Measurements from ENCODE around the gene RGS11. TPM values are rescaled to one million over a fixed set of nuclear protein-coding genes. Genes with fewer than 3 reads are reported as not detected.
A peak's percentile ranks its signal among the peaks of the same experiment; 100 is the strongest.

The RGS11 gene
- total RNA-seq (not detected), polyA plus RNA-seq (not detected), total RNA-seq (0 to 0.25 (median 0) reads per million in 6 experiments)

DNA sequence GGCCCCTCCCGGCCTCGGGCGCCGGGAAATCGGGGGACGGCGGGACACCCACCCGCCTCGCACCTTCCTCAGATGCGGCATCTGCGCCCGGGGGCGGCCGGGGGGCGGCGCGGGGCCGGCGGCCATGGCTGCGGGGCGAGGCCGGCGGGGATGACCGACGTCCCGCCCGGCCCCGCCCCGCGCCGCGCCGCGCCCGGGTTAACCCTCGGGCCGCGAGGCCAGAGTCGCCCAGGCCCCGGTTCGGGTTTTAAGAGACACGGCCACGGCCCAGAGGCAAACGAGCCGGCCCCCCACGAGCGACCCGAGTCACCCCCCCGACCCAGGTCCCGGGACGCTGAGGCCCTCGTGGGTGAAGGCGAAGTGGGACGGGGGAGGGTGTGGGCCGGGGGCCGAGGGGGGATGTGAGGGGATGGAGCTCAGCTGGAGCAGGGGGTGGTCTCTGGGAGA lies at the start of gene RGS11:
RGS11 (minus strand) TSS at position 159 of the 447 bp plus-strand sequence; CDS start at position 126, 33 bp downstream.
- peaks cover 0 to 33% (median 16%) of the 10 kb centered on the region in 5 donors for H3K27me3 Mint-ChIP-seq
- H3K9me3 Mint-ChIP-seq = no peaks in the 10 kb centered on the region
- POLR2A ChIA-PET = no interaction called here
- no peaks in the 10 kb centered on the region for H3K36me3 Mint-ChIP-seq
- H3K27ac Mint-ChIP-seq = peak within 1 kb of the TSS in 1 of 10 donors; percentile 62
- peak within 1 kb of the TSS; percentile 56 to 79 (median 69) for H3K4me3 Mint-ChIP-seq
- ATAC-seq = no peak
- peaks cover 5 to 17% (median 9%) of the 10 kb centered on the region in 4 donors for H3K4me1 Mint-ChIP-seq
- no peak for DNase-seq

DNA sequence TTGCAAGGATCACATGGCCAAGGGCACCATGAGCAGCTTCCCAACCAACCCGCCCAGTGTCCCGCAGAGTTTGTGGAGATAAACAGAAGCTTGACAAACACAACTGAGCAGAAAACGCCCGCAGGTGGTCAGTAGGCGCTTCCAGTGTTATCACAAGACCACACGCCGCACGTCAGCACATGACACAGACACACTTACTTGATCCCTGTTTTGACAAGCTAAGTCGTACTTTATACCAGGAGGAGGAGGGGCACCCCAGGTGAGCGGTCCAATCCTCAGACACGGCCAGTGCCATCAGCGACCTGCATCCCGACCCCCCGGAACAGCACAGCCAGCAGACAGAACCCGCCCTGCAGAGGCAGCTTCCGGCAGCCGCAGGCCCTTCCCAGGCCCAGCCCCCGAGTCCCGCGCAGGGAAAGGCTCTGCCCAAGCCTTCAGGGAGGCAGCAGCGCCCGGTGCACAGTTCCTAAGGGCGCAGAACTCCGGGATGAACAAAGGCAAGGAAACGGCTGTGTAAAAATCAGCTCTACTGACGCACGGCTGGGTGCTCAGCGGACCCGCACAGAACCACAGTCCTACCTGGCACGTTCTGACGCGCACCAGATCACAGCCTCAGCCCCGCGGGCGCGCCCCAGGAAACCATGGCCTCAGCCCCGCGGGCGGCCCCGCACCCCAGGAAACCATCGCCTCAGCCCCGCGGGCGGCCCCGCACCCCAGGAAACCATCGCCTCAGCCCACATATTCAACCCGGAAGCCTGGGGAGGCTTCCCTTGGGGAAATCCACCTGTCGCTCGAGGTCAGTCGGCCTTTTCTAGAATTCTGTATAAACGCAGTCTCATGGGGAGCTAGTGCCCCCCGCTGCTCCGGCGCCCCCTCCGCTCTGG lies 48.9 kb upstream of the RGS11 start:
- ATAC-seq = peak; percentile 83 to 88

DNA sequence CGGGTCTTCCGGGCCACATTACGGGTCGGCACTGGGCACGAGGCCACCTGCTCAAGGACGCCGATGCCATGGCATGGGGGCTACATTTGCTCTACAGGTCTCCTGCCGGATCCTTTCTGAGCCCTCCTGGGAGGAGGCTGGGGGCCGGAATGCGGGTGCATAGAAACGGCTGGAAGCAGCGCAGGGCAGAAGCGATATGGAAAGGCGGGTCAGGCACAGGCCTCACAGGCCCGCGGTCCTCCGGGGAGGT lies 48.4 kb upstream of the RGS11 start:
- H3K27me3 Mint-ChIP-seq = peaks cover 0 to 3% (median 0%) of the 10 kb centered on the region in 5 donors
- peaks cover 29 to 80% (median 70%) of the 10 kb centered on the region in 4 donors for H3K4me1 Mint-ChIP-seq
- POLR2A ChIA-PET = interaction anchor here (0.7 to 1.8 kb wide), 8 partner anchors 19 to 95 kb away, joined by 4 to 7 read pairs (median 4); partner anchors contain the start of genes AXIN1, FAM234A and LUC7L
- ATAC-seq (no peak), DNase-seq (no peak)
- H3K9me3 Mint-ChIP-seq = peaks cover 0 to 3% (median 0%) of the 10 kb centered on the region in 9 donors
- H3K36me3 Mint-ChIP-seq = peaks cover 0 to 5% (median 5%) of the 10 kb centered on the region in 3 donors
- H3K27ac Mint-ChIP-seq = peak overlapping the region; percentile 74 to 98 (median 96)
- peak overlapping the region; percentile 73 to 88 (median 81) for H3K4me3 Mint-ChIP-seq

More for the DNA sequence above, 48.9 kb upstream of the RGS11 start:
- H3K4me3 Mint-ChIP-seq = peak overlapping the region; percentile 73 to 88 (median 81)
- H3K4me1 Mint-ChIP-seq = peaks cover 26 to 77% (median 66%) of the 10 kb centered on the region in 4 donors
- H3K27ac Mint-ChIP-seq = peak overlapping the region; percentile 70 to 98 (median 96)
- H3K9me3 Mint-ChIP-seq = peaks cover 0 to 3% (median 0%) of the 10 kb centered on the region in 9 donors
- DNase-seq = peak; percentile 54 to 94 (median 88)
- peaks cover 0 to 3% (median 0%) of the 10 kb centered on the region in 5 donors for H3K27me3 Mint-ChIP-seq
- H3K36me3 Mint-ChIP-seq = peaks cover 0 to 3% (median 2%) of the 10 kb centered on the region in 3 donors
- POLR2A ChIA-PET = interaction anchor here (0.6 to 1.8 kb wide), 16 partner anchors 11 to 222 kb away, joined by 3 to 7 read pairs (median 4); partner anchors contain the start of genes AXIN1, FAM234A and LUC7L

DNA sequence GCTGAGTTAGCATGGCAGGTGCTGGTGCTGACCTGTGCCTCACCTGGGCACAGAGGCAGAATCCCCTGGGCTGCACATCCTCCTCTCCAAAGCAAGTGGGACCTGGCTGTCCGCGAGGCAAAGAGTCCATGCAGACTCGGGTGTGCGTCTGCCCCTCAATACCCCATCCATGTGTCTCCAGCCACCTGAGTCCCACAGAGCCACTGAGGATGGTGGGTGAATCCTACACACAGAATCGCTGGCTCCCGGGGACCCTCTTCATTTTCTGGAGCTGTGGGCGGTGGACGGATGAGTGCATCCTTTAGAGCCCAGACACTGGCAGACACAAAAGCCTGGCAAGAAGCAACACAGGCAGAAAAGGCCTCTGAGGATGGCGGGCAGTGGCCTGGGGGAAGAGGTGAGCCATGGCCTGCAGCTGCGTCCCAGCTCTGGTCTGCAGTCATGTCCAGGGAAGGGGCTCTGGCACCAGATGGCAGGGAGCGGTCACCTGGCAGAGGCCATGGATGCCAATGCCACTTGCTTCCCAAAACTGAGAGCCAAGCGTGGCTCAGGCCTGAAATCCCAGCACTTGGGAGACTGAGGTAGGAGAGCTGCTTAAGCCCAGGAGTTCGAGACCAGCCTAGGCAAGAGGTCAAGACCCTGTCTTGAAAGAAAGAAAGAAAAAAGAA lies 46.9 kb upstream of the RGS11 start:
- peaks cover 0 to 3% (median 0%) of the 10 kb centered on the region in 5 donors for H3K27me3 Mint-ChIP-seq
- H3K4me3 Mint-ChIP-seq = peak overlapping the region in 7 of 10 donors; percentile 10 to 76 (median 45)
- H3K9me3 Mint-ChIP-seq = peaks cover 0 to 3% (median 0%) of the 10 kb centered on the region in 9 donors
- no peak for DNase-seq
- POLR2A ChIA-PET = interaction anchor here (0.6 to 1.7 kb wide), 3 partner anchors 17 to 32 kb away, joined by 3 to 5 read pairs (median 3); partner anchors contain the start of gene AXIN1
- ATAC-seq = no peak
- H3K36me3 Mint-ChIP-seq = peaks cover 0 to 13% (median 8%) of the 10 kb centered on the region in 3 donors
- peaks cover 35 to 87% (median 76%) of the 10 kb centered on the region in 4 donors for H3K4me1 Mint-ChIP-seq
- H3K27ac Mint-ChIP-seq = peak overlapping the region in 9 of 10 donors; percentile 75 to 98 (median 96)

DNA sequence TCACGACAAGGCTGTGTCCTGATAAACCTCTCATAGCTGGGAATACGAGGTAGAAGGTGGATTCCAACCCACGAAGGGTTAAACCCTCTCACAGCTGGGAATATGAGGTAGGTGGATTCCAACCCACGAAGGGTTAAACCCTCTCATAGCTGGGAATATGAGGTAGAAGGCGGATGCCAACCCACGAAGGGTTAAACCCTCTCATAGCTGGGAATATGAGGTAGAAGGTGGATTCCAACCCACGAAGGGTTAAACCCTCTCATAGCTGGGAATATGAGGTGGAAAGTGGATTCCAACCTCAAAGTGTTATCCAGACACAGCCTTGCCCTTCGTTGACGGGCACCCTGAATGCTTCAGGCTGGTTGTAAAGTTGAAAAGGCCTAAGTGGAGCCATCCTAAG lies 45.8 kb upstream of the RGS11 start:
- no peak for ATAC-seq
- Mint-ChIP-seq H3K4me3 (peak overlapping the region in 6 of 10 donors; percentile 22 to 70 (median 34)), H3K27ac (peak overlapping the region; percentile 75 to 98 (median 93)), H3K36me3 (peaks cover 0 to 18% (median 8%) of the 10 kb centered on the region in 3 donors), H3K9me3 (peaks cover 0 to 3% (median 0%) of the 10 kb centered on the region in 9 donors), H3K27me3 (peaks cover 0 to 3% (median 0%) of the 10 kb centered on the region in 5 donors), H3K4me1 (peaks cover 36 to 84% (median 75%) of the 10 kb centered on the region in 4 donors)
- peak in 1 of 10 donors; percentile 23 for DNase-seq
- POLR2A ChIA-PET = interaction anchor here (0.8 to 1.7 kb wide), 3 partner anchors 31 to 92 kb away, joined by 3 to 5 read pairs (median 4); partner anchors contain the start of gene AXIN1

DNA sequence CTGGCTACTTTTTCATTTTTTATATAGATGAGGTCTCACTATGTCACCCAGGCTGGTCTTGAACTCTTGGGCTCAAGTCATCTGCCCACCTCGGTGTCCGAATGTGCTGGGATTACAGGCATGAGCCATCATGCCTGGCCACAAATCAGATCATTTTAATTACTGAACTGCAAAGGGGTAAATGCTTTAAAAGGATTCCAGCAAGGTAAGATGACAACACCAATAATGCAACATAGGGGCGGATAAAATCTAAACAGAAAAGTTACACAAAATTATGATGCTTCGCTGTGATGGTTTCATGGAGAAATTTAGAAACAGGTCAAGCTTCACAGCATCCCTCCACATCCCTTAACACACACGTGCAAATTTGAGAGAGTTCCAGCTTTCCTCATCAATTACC lies 44.5 kb upstream of the RGS11 start:
- peaks cover 0 to 19% (median 8%) of the 10 kb centered on the region in 3 donors for H3K36me3 Mint-ChIP-seq
- H3K27ac Mint-ChIP-seq = peak overlapping the region; percentile 29 to 94 (median 88)
- H3K27me3 Mint-ChIP-seq = peaks cover 0 to 3% (median 0%) of the 10 kb centered on the region in 5 donors
- H3K4me1 Mint-ChIP-seq = peaks cover 34 to 79% (median 71%) of the 10 kb centered on the region in 4 donors
- H3K9me3 Mint-ChIP-seq = peaks cover 0 to 3% (median 0%) of the 10 kb centered on the region in 9 donors
- no peak for DNase-seq
- POLR2A ChIA-PET = no interaction called here
- no peak for ATAC-seq
- peak overlapping the region in 8 of 10 donors; percentile 2 to 81 (median 58) for H3K4me3 Mint-ChIP-seq

DNA sequence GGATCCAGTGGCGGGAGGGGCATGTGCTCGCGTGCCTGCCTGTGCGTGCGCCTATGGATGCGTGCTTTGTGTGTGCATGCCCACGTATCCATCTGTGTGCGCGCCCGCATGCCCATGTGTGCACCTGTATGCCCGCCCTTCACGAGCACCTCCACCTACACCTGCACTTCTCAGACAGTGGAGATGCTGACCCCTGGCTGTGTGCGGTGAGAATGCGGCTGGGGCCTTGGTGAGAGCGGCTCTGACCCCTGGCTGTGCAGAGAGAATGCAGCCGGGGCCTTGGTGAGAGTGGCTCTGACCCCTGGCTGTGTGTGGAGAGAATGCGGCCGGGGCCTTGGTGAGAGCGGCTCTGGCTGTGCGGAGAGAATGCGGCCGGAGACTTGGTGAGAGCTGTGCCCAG lies 42.9 kb upstream of the RGS11 start:
- peak overlapping the region in 4 of 10 donors; percentile 19 to 94 (median 59) for H3K27ac Mint-ChIP-seq
- peaks cover 28 to 75% (median 61%) of the 10 kb centered on the region in 4 donors for H3K4me1 Mint-ChIP-seq
- no peaks in the 10 kb centered on the region for H3K27me3 Mint-ChIP-seq
- POLR2A ChIA-PET = interaction anchor here (0.7 kb wide), 1 partner anchor 9 kb away, joined by 4 read pairs; no protein-coding TSS in a partner anchor
- DNase-seq (no peak), ATAC-seq (no peak)
- peaks cover 0 to 34% (median 6%) of the 10 kb centered on the region in 3 donors for H3K36me3 Mint-ChIP-seq
- H3K4me3 Mint-ChIP-seq = no peak overlapping the region
- no peaks in the 10 kb centered on the region for H3K9me3 Mint-ChIP-seq

DNA sequence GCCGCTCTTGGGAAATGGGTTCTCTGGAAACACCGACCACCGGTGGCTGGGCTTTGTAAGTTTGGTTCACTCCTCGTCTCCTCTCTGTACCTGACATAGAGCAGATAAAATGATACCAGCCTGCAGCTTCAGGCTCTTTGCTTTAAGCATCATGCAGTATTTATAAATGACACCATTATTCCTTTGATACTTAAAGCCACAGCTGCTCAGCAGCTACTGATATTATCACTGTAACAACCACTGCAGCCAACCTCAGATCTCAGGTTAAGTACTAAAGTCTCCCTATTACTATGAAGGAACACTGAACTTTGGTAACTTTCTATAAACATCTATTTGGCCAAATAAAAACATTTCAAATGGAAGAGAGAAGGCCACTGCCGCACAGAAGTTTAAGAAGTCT lies 41.8 kb upstream of the RGS11 start:
- H3K4me1 Mint-ChIP-seq = peaks cover 25 to 74% (median 52%) of the 10 kb centered on the region in 4 donors
- DNase-seq = no peak
- no peak for ATAC-seq
- H3K36me3 Mint-ChIP-seq = peaks cover 0 to 41% (median 6%) of the 10 kb centered on the region in 3 donors
- no peaks in the 10 kb centered on the region for H3K27me3 Mint-ChIP-seq
- POLR2A ChIA-PET = no interaction called here
- peak overlapping the region in 5 of 10 donors; percentile 20 to 42 (median 25) for H3K27ac Mint-ChIP-seq
- H3K9me3 Mint-ChIP-seq = no peaks in the 10 kb centered on the region
- H3K4me3 Mint-ChIP-seq = peak overlapping the region in 1 of 10 donors; percentile 50

DNA sequence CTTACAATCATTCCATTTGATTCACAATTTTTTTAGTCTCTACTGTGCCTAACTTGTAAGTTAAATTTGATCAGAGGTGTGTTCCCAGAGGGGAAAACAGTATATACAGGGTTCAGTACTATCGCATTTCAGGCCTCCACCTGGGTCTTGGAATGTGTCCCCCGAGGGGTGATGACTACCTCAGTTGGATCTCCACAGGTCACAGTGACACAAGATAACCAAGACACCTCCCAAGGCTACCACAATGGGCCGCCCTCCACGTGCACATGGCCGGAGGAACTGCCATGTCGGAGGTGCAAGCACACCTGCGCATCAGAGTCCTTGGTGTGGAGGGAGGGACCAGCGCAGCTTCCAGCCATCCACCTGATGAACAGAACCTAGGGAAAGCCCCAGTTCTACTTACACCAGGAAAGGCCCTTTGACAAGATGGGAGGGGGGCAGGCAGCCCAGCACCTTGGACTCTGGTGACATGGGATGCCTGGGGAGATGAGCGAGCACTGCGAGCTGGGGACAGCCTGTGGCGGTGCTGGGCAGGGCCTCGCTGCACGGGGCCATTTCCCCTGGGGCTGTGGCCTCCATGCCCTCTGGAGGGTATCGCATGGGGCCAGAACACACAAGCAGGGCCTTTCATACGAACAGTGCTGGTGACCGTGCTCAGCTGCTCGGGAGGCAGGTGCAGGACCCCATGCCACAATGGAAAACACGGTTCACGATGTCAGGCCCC lies 41.2 kb upstream of the RGS11 start:
- Mint-ChIP-seq H3K4me3 (no peak overlapping the region), H3K27me3 (no peaks in the 10 kb centered on the region), H3K9me3 (no peaks in the 10 kb centered on the region), H3K36me3 (peaks cover 0 to 48% (median 6%) of the 10 kb centered on the region in 3 donors), H3K4me1 (peaks cover 21 to 77% (median 49%) of the 10 kb centered on the region in 4 donors), H3K27ac (peak overlapping the region in 5 of 10 donors; percentile 48 to 86 (median 68))
- DNase-seq (no peak), ATAC-seq (no peak)
- POLR2A ChIA-PET = no interaction called here

DNA sequence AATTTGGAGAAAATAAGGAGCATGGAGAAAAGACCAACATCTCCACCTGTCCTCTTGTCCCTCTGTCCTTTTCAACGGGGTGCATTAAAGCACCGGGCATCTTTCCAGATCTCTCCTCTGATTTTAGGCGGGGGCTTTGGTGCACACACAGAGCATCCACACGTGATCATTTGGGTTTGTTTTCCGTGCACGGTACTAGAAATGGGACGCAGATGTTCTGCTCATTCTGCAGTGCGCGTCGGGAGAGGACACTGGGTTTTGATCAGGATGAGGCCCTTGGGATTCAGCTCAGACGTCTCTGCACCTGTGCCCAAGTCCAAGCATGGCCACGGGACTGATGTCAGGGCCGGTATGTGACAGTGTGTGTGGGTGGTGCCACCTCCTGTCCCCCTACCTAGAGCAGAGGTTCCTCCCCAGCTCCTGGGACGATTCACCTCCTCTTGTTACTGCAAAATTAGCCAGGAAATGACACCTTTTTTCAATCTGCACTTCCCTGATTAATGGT lies 39.1 kb upstream of the RGS11 start:
- ATAC-seq = no peak
- POLR2A ChIA-PET = no interaction called here
- no peak overlapping the region for H3K4me3 Mint-ChIP-seq
- H3K36me3 Mint-ChIP-seq = peaks cover 0 to 56% (median 6%) of the 10 kb centered on the region in 3 donors
- peak overlapping the region in 5 of 10 donors; percentile 31 to 73 (median 60) for H3K27ac Mint-ChIP-seq
- peaks cover 17 to 64% (median 35%) of the 10 kb centered on the region in 4 donors for H3K4me1 Mint-ChIP-seq
- no peaks in the 10 kb centered on the region for H3K27me3 Mint-ChIP-seq
- no peak for DNase-seq
- H3K9me3 Mint-ChIP-seq = no peaks in the 10 kb centered on the region

DNA sequence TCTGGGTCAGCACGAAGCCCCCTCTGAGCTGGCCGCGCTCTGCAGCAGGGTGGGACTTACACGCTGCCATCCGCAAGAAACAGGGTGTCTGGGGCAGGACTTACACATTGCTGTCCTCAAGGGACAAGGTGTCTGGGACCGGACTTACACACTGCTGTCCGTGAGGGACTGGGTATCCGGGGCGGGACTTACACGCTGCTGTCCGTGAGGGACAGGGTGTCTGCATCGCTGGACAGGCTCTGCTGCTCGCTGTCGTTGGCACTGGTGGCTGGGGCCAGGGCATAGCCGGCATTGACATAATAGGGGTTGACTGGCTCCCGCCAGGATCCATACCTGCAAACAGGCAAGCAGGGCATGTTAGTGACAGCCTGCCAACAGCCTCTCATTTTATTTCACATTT lies 38.6 kb upstream of the RGS11 start:
- Mint-ChIP-seq H3K4me3 (no peak overlapping the region), H3K27me3 (no peaks in the 10 kb centered on the region), H3K9me3 (no peaks in the 10 kb centered on the region), H3K4me1 (peaks cover 18 to 64% (median 34%) of the 10 kb centered on the region in 4 donors), H3K27ac (peak overlapping the region in 1 of 10 donors; percentile 60), H3K36me3 (peaks cover 0 to 56% (median 5%) of the 10 kb centered on the region in 3 donors)
- DNase-seq = no peak
- POLR2A ChIA-PET = interaction anchor here (1.4 kb wide), 1 partner anchor 10 kb away, joined by 4 read pairs; no protein-coding TSS in a partner anchor
- ATAC-seq = no peak
